Caki2 (cell line): ENCODE results near the gene ZNF512B. TPM values are rescaled to one million over a fixed set of nuclear protein-coding genes. Genes with fewer than 3 reads are reported as not detected.

ENCODE experiments used
- DNase-seq: peaks from one replicate; pipeline ENCODE4 v3.0.0-alpha.2; 2015; ENCODE audit warnings: low read depth
- in situ Hi-C: cut with HindIII; loops from 2 replicates; pipeline ENCODE4 v1.10.0; 2016; ENCODE audit warnings: low sequenced_read_pairs, low pct_unique_long_range_greater_than_20kb, mixed read lengths
- total RNA-seq: library from RNA; depleted of rRNA; stranded (reverse); fragments of >200 nt; shearing (Covaris generic); gene quantifications from 2 replicates; pipeline ENCODE4 v1.2.3, GENCODE V29; 2014; ENCODE audit warnings: low replicate concordance

The ZNF512B gene
- total RNA-seq, 1 experiment from 2014 or later: 6.6 TPM

DNA sequence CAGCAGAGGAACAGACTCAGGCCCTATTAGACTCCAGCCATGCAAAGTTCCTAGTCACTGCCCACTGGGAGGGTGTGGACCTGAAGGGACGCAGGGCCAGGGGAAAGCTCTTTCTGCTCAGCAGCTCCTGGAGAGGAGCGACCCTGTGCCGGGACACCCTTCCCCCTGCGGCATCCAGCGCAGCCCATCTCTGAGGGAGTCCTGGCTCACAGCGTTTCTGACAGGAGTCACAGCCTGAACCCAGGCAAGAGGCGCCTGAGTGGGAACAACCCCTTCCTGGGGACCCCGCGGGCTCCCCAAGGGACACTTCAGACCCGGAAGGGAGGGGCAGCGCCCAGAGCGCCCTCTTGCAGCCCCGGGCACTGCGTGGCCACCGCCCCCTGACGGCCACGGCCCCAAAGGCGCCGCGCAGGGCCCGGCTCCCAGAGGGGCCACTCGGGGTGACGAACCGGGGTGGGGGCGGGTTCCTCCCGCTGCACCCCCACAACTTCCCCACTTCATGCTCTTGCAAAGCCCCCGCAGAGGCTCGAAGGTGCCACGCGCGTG lies 14.4 kb downstream of the ZNF512B start:
- DNase-seq: peak; percentile 49
- in situ Hi-C loops: no loop called here

DNA sequence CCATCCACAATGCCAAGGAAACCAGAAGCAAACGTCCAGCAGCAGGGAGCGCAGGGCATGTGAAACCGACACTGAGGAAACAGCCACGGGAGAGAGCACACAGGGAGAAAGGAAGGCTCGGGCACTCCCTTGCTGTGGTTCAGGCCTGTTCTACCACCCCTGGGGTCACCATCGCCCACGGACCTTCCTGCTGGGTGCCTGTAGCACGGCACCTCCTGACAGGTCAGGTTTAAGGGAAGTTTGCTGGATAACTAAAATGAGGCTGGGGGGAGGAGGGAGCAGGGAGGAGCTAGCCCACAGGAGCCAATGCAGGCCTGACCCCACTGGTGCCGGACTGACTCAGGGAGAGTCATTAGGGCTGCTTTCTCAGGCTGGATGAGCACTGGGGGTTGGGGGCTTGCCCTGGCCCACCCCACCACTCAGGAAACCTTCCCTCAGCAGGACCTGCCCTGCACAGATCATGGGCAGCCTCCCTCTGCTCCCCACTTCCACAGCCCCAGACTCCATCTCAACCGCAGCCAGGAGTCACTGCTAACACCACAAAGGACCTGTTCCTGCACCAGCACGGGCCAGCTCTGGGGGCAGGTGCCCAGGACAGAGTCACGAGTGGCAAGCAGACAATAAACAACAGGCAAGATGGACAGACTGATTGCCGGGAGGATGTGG lies 15.8 kb downstream of the ZNF512B start:
- in situ Hi-C loops: no loop called here
- no peak for DNase-seq

DNA sequence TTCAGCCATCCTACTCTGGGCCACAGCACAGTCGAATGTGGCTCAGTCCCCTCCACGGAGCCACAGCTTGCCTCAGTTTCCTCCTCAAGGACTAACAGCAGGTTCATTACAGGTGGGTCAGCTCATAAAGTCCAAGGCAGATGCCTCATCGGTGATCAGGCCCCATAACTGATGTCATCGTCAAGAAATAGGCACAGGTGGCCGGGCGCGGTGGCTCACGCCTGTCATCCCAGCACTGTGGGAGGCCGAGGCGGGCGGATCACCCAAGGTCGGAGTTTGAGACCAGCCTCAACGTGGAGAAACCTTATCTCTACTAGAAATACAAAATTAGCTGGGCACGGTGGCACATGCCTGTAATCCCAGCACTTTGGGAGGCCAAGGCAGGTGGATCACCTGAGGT lies 17.0 kb downstream of the ZNF512B start:
- DNase-seq: no peak
- in situ Hi-C loops: no loop called here

DNA sequence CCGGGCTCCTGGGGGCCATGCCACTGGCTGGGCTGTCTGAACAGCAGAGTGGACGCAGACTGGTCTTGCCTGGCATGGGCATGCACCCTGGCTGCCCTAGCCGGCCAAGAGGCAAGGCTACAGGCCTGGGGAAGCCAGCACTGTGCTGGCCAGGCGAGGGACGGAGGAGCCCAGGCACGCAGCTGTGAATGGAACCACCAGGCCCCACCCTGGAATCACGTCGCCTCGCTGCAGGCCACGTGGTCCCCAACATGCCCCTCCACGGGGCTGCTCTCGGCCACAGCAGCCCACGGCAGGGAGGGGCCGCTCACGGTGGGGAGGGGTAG lies 17.6 kb downstream of the ZNF512B start:
- in situ Hi-C loops: no loop called here
- DNase-seq: no peak

DNA sequence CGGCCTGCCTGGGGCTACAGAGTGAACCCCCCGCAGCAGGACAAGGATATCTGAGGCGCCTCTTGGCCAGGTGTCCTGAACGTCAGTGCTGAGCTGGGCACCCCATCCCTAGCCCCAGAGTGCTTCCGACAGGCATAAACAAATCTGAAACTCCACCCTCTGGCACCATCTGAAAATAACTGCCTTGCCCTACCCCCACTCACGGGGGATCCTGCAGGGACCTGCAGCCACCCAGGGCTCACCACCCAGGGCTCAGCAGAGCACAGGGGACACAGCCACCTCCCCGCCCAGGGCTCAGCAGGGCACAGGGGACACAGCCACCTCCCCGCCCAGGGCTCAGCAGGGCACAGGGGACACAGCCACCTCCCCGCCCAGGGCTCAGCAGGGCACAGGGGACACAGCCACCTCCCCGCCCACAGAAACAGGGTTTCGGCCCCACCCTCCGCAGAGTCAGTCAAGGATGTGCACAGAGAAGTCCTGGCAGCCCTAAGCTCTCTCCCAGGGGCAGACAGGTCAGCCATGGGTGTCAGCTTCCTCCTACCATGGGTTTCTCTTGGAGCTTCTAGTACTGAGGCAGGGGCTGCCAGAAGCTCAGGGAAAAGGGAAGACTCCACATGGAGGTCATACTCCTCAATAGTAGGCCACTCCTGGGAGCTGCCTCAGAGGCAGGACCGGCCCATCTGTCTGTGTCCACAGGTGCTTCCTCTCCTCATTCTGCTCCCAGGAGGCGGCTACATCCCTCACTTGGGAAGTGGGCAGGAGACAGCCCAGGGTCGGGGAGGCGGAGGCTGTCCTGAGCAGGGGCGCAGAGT lies 18.1 kb downstream of the ZNF512B start:
- in situ Hi-C loops: no loop called here
- no peak for DNase-seq

DNA sequence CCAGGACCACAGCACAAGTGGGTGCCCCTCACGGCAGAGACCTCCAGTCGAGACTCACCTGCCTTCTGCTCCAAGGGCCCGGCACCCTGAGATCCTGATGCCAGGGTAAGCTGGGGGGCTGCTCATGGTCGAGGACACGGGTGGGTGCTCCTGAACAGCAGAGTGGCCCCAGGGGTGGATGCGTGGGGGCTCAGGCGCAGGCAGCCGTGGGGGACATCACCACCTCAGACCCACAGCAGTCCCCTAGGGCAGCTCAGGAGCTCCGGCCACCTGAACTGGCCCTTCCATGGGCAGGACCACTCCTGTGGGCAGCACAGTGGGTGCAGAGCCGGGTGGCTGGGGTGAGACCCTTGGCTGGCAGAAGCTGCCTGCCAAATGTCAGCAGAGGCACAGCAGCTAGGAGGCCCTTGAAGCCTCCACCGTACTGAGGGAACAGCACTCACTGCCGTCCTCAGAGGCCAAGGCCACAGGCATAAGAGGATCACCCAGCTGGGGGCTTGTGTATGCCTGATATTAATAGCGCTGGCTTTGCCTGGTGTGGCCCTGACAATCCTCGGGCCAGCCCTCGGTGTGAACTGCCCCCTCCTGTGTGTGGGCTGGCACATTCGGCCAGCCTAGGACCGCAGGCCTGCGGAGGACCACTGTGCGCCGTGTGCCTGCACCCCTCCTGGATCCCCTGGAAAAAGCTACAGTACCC lies 18.9 kb downstream of the ZNF512B start:
- DNase-seq: no peak
- in situ Hi-C loops: no loop called here

DNA sequence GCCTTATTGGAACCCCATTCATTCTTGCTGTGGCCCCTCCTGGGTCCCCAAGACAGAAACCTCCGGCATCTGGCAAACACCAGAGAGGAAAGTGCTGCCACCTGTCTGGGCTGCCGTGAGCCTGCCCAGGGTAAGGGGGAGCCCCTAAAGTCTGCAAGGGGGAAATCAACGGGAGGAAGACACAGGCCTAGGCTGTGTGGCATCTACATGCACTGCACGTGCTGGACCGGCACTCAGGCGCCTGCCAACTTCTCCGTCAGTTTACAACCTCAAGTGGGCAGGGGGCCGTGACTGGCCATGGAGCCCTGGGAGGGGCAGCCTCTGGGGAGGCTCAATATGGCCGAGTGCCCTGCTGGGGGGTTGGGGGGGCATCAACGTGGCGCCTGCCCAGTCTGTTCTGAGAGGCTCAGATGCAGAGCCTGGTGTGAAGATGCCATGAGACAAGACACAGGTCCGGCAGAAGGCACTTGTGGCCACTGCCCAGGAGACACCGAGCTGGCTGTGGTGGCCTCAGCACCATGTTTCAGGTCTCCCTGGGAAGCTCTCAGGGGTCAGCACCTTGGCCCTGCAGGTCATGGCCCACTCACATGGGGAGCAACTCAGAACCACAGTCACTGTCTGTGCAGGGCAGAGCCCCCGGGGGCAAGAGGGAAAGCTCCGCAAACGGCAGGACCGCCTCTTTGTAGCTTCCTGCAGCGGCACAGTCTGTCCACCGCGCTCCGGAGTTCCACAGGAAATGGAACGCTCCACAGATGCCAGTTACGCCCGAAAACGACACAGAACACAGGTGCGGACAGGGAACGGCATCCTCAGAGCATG lies 21.9 kb downstream of the ZNF512B start:
- DNase-seq: peak; percentile 26
- in situ Hi-C loops: no loop called here

DNA sequence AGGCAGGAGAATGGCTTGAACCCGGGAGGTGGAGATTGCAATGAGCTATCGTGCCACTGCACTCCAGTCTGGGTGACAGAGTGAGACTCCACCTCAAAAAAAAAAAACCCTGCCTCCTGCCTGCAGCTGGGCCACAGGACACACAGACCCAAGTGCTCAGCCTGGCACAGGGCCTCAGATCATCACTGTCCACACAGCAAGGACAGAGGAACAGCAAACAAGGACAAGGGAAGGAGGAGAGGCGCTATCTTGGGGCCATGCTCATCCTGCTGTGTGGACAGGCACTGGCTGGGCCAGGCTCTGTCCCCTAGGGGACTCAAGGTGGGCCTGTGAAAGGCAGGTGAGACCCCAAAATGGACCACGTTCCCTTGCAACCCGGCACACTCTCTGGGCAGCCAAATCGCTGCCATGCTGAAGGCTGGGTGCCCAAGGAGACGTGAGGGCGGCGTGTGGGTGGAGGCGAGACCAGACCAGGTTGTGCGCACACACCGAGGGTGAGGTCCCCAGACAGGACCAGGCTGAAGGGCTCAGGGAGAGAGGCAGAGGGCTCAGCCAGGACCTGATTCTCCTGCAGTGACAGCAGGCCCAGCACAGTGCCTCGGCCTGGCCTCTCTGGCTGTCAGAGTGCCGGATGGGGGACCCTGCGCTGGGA lies 22.6 kb downstream of the ZNF512B start:
- no peak for DNase-seq
- in situ Hi-C loops: no loop called here

DNA sequence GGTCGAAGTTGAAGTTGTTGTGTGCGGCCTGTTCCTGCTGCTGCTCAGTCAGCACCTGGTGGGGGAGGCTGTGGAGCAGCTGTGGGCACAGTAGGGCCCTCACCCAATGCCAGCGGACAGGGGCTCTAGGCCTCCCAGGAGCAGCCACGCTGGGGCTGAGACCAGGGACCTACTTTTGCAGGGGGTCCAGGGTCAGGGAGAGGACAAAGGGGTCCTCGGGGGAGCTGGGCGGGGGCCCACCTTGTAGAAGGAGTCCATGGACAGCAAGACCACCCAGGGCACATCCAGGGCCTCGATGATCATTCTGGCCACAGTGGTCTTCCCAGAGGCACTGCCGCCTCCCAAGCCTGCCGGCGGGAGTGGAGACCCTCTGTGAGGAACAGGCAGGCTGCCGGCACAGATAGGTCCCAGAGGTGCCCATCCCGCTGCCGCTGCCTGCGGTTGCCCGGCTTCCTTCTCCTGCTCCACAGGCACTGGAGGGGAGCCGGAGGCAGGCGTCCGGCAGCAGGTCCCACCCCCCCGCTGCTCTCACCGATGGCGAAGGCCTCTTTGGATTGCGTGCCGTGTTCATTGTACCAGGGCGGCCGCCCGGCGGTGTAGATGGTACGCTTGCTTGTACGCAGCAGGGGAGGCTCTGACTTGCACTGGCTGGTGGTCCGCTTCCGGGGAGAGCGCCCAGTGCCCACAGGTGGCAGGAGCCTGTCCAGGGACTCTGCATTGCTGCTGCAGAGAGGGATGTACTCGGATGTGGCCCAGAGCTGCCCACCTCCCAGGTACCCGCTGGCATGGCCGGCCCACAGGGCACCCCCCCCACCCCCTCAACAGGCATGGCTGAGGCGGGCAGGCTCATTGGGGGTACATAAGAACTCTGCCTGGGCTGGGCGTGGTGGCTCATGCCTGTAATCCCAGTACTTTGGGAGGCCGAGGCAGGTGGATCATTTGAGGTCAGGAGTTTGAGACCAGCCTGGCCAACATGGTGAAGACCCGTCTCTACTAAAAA lies 23.5 kb downstream of the ZNF512B start:
- in situ Hi-C loops: no loop called here

DNA sequence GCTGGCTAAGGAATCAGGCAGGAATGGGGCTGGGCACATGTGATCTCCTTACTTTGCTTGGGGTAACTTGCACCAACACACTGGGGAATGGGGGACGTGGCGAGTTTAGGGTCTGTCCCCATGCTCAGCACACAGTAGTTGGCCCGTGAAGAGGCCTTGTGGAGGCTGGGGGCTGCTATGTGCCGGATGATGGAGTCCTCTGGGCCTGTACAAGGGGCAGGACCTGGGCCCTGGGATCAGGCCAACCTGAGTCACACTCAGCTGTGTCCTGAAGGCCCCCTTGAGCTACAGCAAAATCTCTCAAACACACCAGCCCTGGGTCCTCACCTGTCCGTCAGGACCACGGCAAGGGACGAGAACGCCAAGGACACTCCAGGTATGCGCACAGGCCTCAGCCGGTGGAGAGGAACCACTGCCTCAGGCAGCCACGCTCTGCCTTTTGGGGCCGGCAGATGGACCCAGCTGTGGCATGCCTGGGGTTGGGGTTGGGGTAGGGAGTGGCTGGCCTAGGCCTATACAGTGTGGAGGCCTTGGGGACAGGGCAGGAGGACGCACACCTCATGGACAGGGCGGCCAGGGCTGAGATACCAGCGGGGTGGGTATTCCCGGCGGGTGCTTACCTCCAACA lies 24.6 kb downstream of the ZNF512B start:
- in situ Hi-C loops: no loop called here
- DNase-seq: no peak

More for the DNA sequence above, 23.5 kb downstream of the ZNF512B start:
- no peak for DNase-seq

DNA sequence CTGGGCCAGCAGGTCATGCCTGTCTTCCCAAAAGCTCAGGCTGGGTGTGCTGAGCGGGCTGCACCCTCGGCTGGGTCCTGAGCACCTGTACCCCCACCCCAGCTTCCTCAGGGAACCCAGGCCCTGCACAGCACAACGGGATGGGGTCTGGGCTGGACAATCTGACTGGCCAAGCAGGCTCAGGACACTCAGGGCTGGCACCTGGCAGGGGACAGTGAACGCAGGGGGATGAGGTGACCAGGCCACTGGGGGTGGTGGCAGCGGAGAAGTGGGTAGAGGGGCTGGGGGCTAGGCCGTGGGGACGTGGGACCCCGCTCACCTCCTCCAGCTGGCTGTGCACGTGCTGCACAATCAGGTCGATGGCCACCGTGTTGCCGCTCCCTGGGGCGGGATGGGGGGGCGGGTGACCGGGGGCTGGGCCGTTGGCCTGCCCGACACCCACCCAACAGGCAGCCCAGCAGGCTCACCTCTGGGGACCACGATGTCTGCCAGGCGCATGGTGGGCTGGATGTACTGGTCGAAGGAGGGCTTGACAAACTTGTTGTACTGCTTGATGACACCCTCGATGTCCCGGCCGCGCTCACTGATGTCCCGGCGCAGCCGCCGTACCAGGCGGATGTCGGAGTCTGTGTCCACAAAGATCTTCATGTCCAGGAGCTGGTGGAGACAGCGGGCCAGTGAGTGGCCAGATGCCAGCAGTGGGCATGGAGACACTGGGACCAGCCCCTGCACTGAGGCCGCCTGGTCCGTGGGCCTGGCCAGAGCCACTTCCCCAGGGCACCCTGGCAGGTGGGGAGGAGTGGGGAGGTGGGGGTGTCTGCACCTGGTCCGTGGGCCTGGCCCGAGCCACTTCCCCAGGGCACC lies 25.4 kb downstream of the ZNF512B start:
- in situ Hi-C loops: no loop called here
- no peak for DNase-seq

DNA sequence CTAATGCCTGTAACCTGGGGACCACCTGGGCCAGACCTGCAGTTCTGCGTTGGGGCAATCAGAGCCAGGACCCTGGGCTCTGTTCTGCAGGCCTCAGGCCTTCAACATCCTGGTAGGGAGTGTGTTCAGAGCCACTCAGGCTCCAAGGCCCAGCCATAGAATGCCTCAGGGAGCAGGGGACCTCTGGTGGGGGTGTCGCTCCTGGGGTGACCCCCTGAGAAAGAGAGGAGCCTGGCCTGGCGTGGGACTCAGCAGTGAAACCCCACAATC lies 26.0 kb downstream of the ZNF512B start:
- DNase-seq: no peak
- in situ Hi-C loops: no loop called here

DNA sequence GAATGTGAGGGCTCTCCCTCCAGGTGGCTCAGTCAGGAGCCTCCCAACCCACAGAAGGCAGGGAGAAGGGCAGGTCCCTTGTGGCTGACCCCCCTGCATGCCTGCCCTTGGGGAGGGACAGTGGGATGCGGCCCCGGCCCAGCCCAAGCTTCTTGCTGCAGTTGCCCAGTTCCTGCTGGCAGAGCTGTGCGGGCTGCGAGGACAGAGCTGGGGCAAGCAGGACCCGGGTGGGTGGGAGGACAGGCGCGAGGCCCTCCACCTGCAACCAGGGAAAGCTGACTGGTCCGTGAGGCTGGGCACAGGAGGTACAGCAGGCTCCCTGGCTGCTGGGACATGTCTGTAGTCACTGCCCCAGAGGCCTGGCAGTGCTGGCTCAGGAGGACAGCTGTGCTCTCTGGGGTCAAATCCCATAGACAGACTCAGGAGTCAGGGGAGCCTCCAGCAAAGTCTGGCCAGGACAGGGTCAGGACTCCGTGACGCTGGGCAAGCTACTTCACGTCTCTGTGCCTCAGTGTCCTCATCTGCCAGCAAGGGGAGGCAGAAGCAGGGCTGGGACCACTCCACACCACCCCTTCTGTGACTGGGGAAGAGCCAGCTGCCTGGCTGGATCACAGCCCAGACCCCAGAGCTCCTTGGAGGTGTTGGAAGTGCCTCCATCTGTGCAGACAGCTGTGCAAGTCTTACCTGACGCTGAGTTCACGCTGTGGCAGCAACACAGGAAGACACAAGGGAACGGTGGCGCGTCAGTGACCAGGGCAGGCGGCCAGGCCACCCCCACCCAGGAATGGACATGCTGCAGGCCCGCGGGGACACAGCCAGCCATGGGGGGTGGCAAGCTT lies 26.5 kb downstream of the ZNF512B start:
- DNase-seq: no peak
- in situ Hi-C loops: no loop called here

DNA sequence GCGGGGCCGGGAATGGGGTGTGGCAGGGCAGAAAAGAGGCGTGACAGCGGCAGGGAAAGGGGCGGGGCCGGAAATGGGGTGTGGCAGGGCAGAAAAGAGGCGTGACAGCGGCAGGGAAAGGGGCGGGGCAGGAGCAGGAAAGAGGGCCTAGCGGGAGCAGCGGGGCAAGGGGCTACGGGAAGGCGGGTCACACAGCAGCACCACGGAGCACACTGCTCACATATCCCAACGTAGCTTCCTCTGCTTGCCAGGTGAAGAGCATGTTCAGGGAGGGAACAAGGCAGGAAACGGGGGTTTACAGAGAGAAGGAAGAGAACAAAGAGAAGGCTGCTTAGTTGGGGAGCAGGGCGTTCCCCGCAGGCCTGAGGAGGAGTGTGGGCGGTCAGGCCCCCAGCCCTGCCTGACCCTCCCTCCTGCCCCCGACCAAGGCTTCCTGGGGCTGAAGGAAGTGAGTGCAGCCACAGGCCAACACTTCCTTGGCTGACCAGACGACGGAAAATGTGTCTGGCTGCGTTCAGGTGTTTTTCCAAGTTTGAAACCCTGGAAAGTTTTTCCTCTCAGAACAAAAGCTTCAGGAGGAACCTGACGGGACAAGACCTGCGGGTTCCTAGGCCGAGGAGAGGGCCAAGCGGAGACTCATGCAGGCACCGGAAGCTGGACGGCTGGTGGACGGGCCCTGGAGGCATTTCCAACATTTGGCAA lies 27.3 kb downstream of the ZNF512B start:
- in situ Hi-C loops: no loop called here
- peak; percentile 66 for DNase-seq
